HCT116 (cell line): ENCODE data around the gene SRRT. TPM values are rescaled to one million over a fixed set of nuclear protein-coding genes. Genes with fewer than 3 reads are reported as not detected.
A peak's percentile ranks its signal among the peaks of the same experiment; 100 is the strongest.

Experiments
- ATAC-seq: fragments of 200-7000 bp; cut with Tn5 transposase; 2 replicates; pipeline ENCODE4 v1.9.1; 2020; ENCODE audit warnings: mild to moderate bottlenecking, moderate library complexity
- BruUV-seq: library from RNA; stranded (reverse); fragments of 400-500 nt; replicated peaks from 2 replicates; lab custom pipeline; 2021; lab: Mats Ljungman, UMichigan
- CTCF ChIA-PET: fragments of 300-600 bp; sonication (Branson Sonifier 250); formaldehyde crosslinking; loops from one replicate; lab custom pipeline; 2021; ENCODE audit warnings: antibody characterized with exemption; lab: Charles Lee
- POLR2A ChIA-PET: fragments of 300-600, 350-600 bp; sonication (Branson Sonifier 250); formaldehyde crosslinking; loops from one replicate; lab custom pipeline; 2021; ENCODE audit warnings: antibody characterized with exemption; lab: Charles Lee
- RAD21 ChIA-PET, 2 experiments: fragments of 300-600 bp; sonication (Branson Sonifier 250); formaldehyde crosslinking; loops; one replicate each; lab custom pipeline; 2023; ENCODE audit warnings: low total read pairs in 2 of 2; ENCODE audit not compliant: uncharacterized antibody in 2 of 2, unreplicated experiment in 2 of 2, low non-redundant PET in 1 of 2; lab: Charles Lee
- DNase-seq: peaks from one replicate; pipeline ENCODE4 v3.0.0-alpha.2; 2010; ENCODE audit warnings: low read depth, low spot score
- H2AFZ ChIP-seq: fragments of 200-600 bp; shearing (Covaris generic), sonication (generic); 2 replicates; pipeline ENCODE4 v1.6.1; 2017; ENCODE audit warnings: low read depth, mixed run types, mixed read lengths, antibody characterized with exemption, low read length; ENCODE audit not compliant: poor library complexity, severe bottlenecking
- H3K27ac ChIP-seq: 2 replicates; pipeline ENCODE4 v1.5.1; 2012; ENCODE audit warnings: low read depth, low read length
- H3K27me3 ChIP-seq: fragments of 200-600 bp; sonication (generic); 2 replicates; pipeline ENCODE4 v1.6.1; 2016; ENCODE audit warnings: mixed run types, low read length, mixed read lengths; ENCODE audit not compliant: insufficient read depth
- H3K36me3 ChIP-seq, 2 experiments: fragments of 200-500 bp in 1 of 2; fragments of 200-600 bp in 1 of 2; sonication (Bioruptor generic) in 1 of 2; sonication (generic) in 1 of 2; 2 replicates each; pipeline versions ENCODE4 v1.5.1 to v1.6.1; 2014 to 2016; ENCODE audit warnings: low read length in 2 of 2, inconsistent platforms in 1 of 2, mixed read lengths in 1 of 2, mixed run types in 1 of 2; ENCODE audit not compliant: insufficient read depth in 2 of 2, control insufficient read depth in 1 of 2
- H3K4me1 ChIP-seq, 2 experiments: fragments of 200-600 bp in 1 of 2; sonication (generic) in 1 of 2; 2 replicates each; pipeline versions ENCODE4 v1.5.1 to v1.6.1; 2012 to 2017; ENCODE audit warnings: low read length in 2 of 2, inconsistent platforms in 1 of 2, mild to moderate bottlenecking in 1 of 2, mixed read lengths in 1 of 2, mixed run types in 1 of 2, moderate library complexity in 1 of 2; ENCODE audit not compliant: insufficient read depth in 2 of 2, control insufficient read depth in 1 of 2
- H3K4me2 ChIP-seq: fragments of 200-600 bp; sonication (generic); 2 replicates; pipeline ENCODE4 v1.6.1; 2017; ENCODE audit warnings: mixed run types, low read length, mixed read lengths
- H3K4me3 ChIP-seq, 2 experiments: fragments of 200-600 bp in 1 of 2; sonication (generic) in 1 of 2; replicated peaks in 1 of 2; 2 replicates each; pipeline ENCODE4 v1.5.1; 2011 to 2016; ENCODE audit warnings: low read length in 2 of 2, control low read depth in 1 of 2, low read depth in 1 of 2, mild to moderate bottlenecking in 1 of 2, mixed read lengths in 1 of 2, mixed run types in 1 of 2
- H3K79me2 ChIP-seq: fragments of 200-600 bp; sonication (generic); 2 replicates; pipeline ENCODE4 v1.6.1; 2017; ENCODE audit warnings: mild to moderate bottlenecking, mixed run types, low read length, moderate library complexity, mixed read lengths; ENCODE audit not compliant: insufficient read depth
- H3K9ac ChIP-seq: fragments of 200-600 bp; sonication (generic); 2 replicates; pipeline ENCODE4 v1.6.1; 2016; ENCODE audit warnings: low read length, mixed read lengths
- H3K9me2 ChIP-seq: fragments of 200-600 bp; sonication (generic), shearing (Covaris generic); 2 replicates; pipeline ENCODE4 v1.6.1; 2017; ENCODE audit warnings: mixed run types, mild to moderate bottlenecking, moderate library complexity; ENCODE audit not compliant: insufficient read depth
- H3K9me3 ChIP-seq, 2 experiments: fragments of 200-500 bp in 1 of 2; fragments of 200-600 bp in 1 of 2; sonication (Bioruptor generic) in 1 of 2; sonication (generic) in 1 of 2; 2 replicates each; pipeline ENCODE4 v1.6.1; 2014 to 2017; ENCODE audit warnings: low read length in 2 of 2, mixed read lengths in 2 of 2, inconsistent platforms in 1 of 2, low read depth in 1 of 2, mild to moderate bottlenecking in 1 of 2, mixed run types in 1 of 2, moderate library complexity in 1 of 2; ENCODE audit not compliant: control insufficient read depth in 1 of 2, insufficient read depth in 1 of 2
- H4K20me1 ChIP-seq: fragments of 200-600 bp; sonication (generic), shearing (Covaris generic); 2 replicates; pipeline ENCODE4 v1.6.1; 2017; ENCODE audit warnings: mixed run types, mild to moderate bottlenecking, moderate library complexity; ENCODE audit not compliant: insufficient read depth
- CBX3 ChIP-seq: IDR thresholded peaks from 2 replicates; pipeline ENCODE4 v1.6.1; 2012; ENCODE audit warnings: low read depth
- CEBPB ChIP-seq: IDR thresholded peaks from 2 replicates; pipeline ENCODE4 v1.6.1; 2012; ENCODE audit warnings: low read depth
- EGR1 ChIP-seq: IDR thresholded peaks from 2 replicates; pipeline ENCODE4 v1.6.1; 2012; ENCODE audit warnings: low read depth
- ELF1 ChIP-seq: IDR thresholded peaks from 2 replicates; pipeline ENCODE4 v1.6.1; 2012; ENCODE audit warnings: low read depth, borderline replicate concordance
- EZH2 ChIP-seq: fragments of 200-600 bp; sonication (generic); IDR thresholded peaks from 2 replicates; pipeline ENCODE4 v1.6.1; 2017; ENCODE audit warnings: antibody characterized with exemption, mixed run types
- POLR2A ChIP-seq: IDR thresholded peaks from 2 replicates; pipeline ENCODE4 v1.7.0; 2011; ENCODE audit warnings: borderline replicate concordance; ENCODE audit not compliant: insufficient read depth, insufficient read length; ENCODE audit errors: extremely low read depth
- POLR2AphosphoS5 ChIP-seq: IDR thresholded peaks from 2 replicates; pipeline ENCODE4 v1.6.1; 2011; ENCODE audit warnings: mild to moderate bottlenecking, low read depth, low read length, moderate library complexity
- RAD21 ChIP-seq: IDR thresholded peaks from 2 replicates; pipeline ENCODE4 v1.6.1; 2012; ENCODE audit warnings: low read depth, mild to moderate bottlenecking
- SIN3A ChIP-seq: IDR thresholded peaks from 2 replicates; pipeline ENCODE4 v1.6.1; 2012; ENCODE audit warnings: low read depth
- SP1 ChIP-seq: IDR thresholded peaks from 2 replicates; pipeline ENCODE4 v1.6.1; 2012; ENCODE audit warnings: low read depth
- TCF7L2 ChIP-seq: IDR thresholded peaks from 2 replicates; pipeline ENCODE4 v1.7.0; 2011; ENCODE audit warnings: borderline replicate concordance, inconsistent platforms; ENCODE audit not compliant: insufficient read depth, insufficient read length; ENCODE audit errors: extremely low read depth
- YY1 ChIP-seq: IDR thresholded peaks from 2 replicates; pipeline ENCODE4 v1.6.1; 2011; ENCODE audit warnings: low read length, low read depth, moderate library complexity, mild to moderate bottlenecking; ENCODE audit not compliant: insufficient replicate concordance; ENCODE audit errors: extremely low read depth
- ZFX ChIP-seq: fragments of 450-650 bp; IDR thresholded peaks from 2 replicates; pipeline ENCODE4 v1.6.1; 2017
- ZNF274 ChIP-seq: fragments of 200-500 bp; sonication (Bioruptor generic); IDR thresholded peaks from 2 replicates; pipeline ENCODE4 v1.6.1; 2014; ENCODE audit warnings: mild to moderate bottlenecking, low read depth, low read length, inconsistent platforms
- intact Hi-C: fragments of 100-400 bp; cut with micrococcal nuclease; formaldehyde crosslinking; loops from 2 replicates; pipeline ENCODE4 v1.10.0; 2022
- total RNA-seq: library from RNA; stranded (reverse); gene quantifications from one replicate; pipeline ENCODE4 v1.2.1, GENCODE V29; 2021; ENCODE audit not compliant: unreplicated experiment
- TF ChIP-seq, protein P1 (sequence below): IDR thresholded peaks from 2 replicates; pipeline ENCODE4 v1.6.1; 2012
- TF ChIP-seq, protein P2 (sequence below): IDR thresholded peaks from 2 replicates; pipeline ENCODE4 v1.6.1; 2012

SRRT gene
- total RNA-seq, 1 experiment from 2014 or later = 252 TPM

DNA sequence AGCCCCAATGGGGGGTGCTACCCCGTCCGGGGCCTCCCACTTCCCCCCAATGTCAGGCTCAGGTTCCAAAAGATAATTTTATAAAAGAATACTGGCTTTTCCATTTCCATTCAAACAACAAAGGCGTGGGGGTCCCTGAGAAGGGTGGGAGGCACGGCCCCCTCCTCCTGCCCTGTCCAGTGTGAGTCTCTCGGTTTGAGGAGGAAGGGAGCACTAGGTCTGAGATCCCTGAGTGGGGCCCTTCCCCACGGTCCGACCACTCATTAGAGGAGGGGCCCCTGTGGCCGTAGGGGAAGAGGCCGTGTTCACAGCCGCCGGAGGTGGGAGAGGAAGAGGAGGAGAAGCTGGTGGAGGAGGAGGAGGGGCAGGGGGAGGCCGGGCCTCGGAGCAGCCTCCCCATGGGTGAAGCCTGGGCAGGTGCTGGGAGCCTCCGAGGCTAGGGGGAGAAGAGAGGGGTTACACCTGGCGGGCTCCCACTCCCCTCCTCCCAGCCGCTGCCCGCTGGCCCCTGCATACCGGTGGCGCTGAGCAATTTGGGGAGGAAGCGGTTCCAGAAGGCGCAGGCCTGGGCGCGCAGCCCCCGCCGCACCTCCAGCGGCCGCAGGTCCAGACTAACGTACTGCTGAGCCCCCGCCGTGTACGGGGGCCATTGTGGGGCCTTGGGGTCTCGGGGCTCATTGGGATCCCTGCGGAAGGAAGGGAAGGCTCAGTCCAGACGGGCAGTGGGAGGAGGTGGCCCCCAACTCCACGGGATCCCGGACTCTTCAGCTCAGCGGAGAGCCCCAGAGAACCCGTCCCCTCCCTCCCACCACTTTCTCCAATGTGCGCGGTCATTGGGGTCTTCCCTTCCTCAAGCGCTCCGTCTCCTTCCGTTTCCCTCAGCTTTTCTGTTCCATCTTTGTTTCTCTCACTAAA lies 16.0 kb downstream of the SRRT start:
- no peak overlapping the region for H2AFZ ChIP-seq
- POLR2A ChIA-PET = interaction anchor here (0.6 to 2.7 kb wide), 7 partner anchors 16 to 327 kb away, joined by 3 to 31 read pairs (median 4); partner anchors contain the start of genes PLOD3, POP7, SLC12A9 and SRRT
- peak overlapping the region; percentile 97 for H3K9ac ChIP-seq
- H3K4me2 ChIP-seq = peak overlapping the region; percentile 98
- peaks cover 16 to 32% of the 10 kb centered on the region in 2 experiments; a peak in 3 of 4 replicates for H3K36me3 ChIP-seq
- H3K9me3 ChIP-seq = no peaks in the 10 kb centered on the region
- no peaks in the 10 kb centered on the region for H3K27me3 ChIP-seq
- BruUV-seq = no TSS peak
- CTCF ChIA-PET = interaction anchor here (1.3 to 1.6 kb wide), 4 partner anchors 168 to 302 kb away, joined by 3 to 7 read pairs (median 5); partner anchors contain the start of gene POP7
- no peaks in the 10 kb centered on the region for H3K9me2 ChIP-seq
- no peak for TF ChIP-seq POLR2A
- TF ChIP-seq CBX3 = no peak
- no peak for TF ChIP-seq EGR1
- no peak for TF ChIP-seq ZNF274
- TF ChIP-seq, protein P1, sequence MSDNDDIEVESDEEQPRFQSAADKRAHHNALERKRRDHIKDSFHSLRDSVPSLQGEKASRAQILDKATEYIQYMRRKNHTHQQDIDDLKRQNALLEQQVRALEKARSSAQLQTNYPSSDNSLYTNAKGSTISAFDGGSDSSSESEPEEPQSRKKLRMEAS = no peak
- TF ChIP-seq EZH2 = no peak
- TF ChIP-seq ELF1 = no peak
- TF ChIP-seq ZFX = no peak
- TF ChIP-seq TCF7L2 = no peak
- no peak for TF ChIP-seq POLR2AphosphoS5
- TF ChIP-seq, protein P2, sequence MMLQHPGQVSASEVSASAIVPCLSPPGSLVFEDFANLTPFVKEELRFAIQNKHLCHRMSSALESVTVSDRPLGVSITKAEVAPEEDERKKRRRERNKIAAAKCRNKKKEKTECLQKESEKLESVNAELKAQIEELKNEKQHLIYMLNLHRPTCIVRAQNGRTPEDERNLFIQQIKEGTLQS = no peak
- TF ChIP-seq CEBPB = no peak
- no peak for TF ChIP-seq YY1
- TF ChIP-seq RAD21 = no peak
- TF ChIP-seq SIN3A = no peak
- TF ChIP-seq SP1 = no peak
- peak overlapping the region; percentile 85 for H3K27ac ChIP-seq
- peaks cover 30% of the 10 kb centered on the region for H3K79me2 ChIP-seq
- no peaks in the 10 kb centered on the region for H4K20me1 ChIP-seq
- no peak for ATAC-seq
- intact Hi-C loops = no loop called here
- H3K4me1 ChIP-seq = peaks cover 8 to 59% of the 10 kb centered on the region in 2 experiments
- RAD21 ChIA-PET = interaction anchor here in 1 of 2 experiments (0.6 kb wide), 1 partner anchor 376 kb away, joined by 3 read pairs; no protein-coding TSS in a partner anchor
- DNase-seq = no peak
- peak overlapping the region; percentile 63 to 83 for H3K4me3 ChIP-seq
